HepG2 (cell line): ENCODE measurements around the gene RNF208. TPM values are rescaled to one million over a fixed set of nuclear protein-coding genes. Genes with fewer than 3 reads are reported as not detected.

Source experiments
- ATAC-seq: fragments of 200-7000 bp; cut with Tn5 transposase; 3 replicates; pipeline ENCODE4 v1.9.1; 2020; ENCODE audit warnings: mild to moderate bottlenecking, moderate library complexity
- BruUV-seq: library from RNA; stranded (reverse); fragments of 400-500 nt; replicated peaks from 2 replicates; lab custom pipeline; 2021; lab: Mats Ljungman, UMichigan
- CTCF ChIA-PET: fragments of 300-600 bp; formaldehyde crosslinking; extraction: SDS; loops from one replicate; lab custom pipeline; 2021; ENCODE audit warnings: low total read pairs, inconsistent platforms, low intra/inter-chr PET ratio; lab: Yijun Ruan, JAX
- POLR2A ChIA-PET: fragments of 350-600 bp; sonication (Branson Sonifier 250); formaldehyde crosslinking; loops from one replicate; lab custom pipeline; 2020; ENCODE audit warnings: antibody characterized with exemption, inconsistent platforms; lab: Yijun Ruan, JAX
- DNase-seq: peaks from one replicate; pipeline ENCODE4 v3.0.0-alpha.2; 2015; ENCODE audit warnings: low spot score
- FAIRE-seq: peaks from 3 replicates; lab custom pipeline; 2011; peaks lifted over from hg19 to GRCh38; lab: Jason Lieb, UNC
- H2AFZ ChIP-seq: one replicate; pipeline ENCODE4 v1.6.1; 2011; ENCODE audit warnings: low read length, inconsistent platforms
- H3K27ac ChIP-seq: fragments of 300-600 bp; 3 replicates; pipeline ENCODE4 v1.8.0; 2011; ENCODE audit warnings: mixed run types, mild to moderate bottlenecking, mixed read lengths, low read length, inconsistent platforms; ENCODE audit not compliant: insufficient read depth; ENCODE audit errors: extremely low read length
- H3K27me3 ChIP-seq, 2 experiments: fragments of 200-600 bp in 1 of 2; 2 replicates in 1 of 2; 3 replicates in 1 of 2; pipeline versions ENCODE4 v1.6.0 to v1.8.0; 2011; ENCODE audit warnings: low read length in 2 of 2, mild to moderate bottlenecking in 2 of 2, moderate library complexity in 2 of 2, inconsistent platforms in 1 of 2; ENCODE audit not compliant: insufficient read depth in 2 of 2, control insufficient read depth in 1 of 2
- H3K36me3 ChIP-seq, 2 experiments: fragments of 200-600 bp in 1 of 2; replicated peaks in 1 of 2; 2 replicates in 1 of 2; 3 replicates in 1 of 2; pipeline versions ENCODE4 v1.5.1 to v1.8.0; 2011; ENCODE audit warnings: low read length in 2 of 2, inconsistent platforms in 1 of 2; ENCODE audit not compliant: insufficient read depth in 2 of 2, control insufficient read depth in 1 of 2
- H3K4me1 ChIP-seq: 2 replicates; pipeline ENCODE4 v1.5.1; 2012; ENCODE audit warnings: low read length, inconsistent platforms; ENCODE audit not compliant: insufficient read depth
- H3K4me2 ChIP-seq: 2 replicates; pipeline ENCODE4 v1.6.0; 2011; ENCODE audit warnings: low read depth, low read length, inconsistent platforms
- H3K4me3 ChIP-seq, 3 experiments: fragments of 200-600 bp in 1 of 3; sonication (generic), shearing (Covaris generic) in 1 of 3; replicated peaks in 1 of 3; 2 replicates each; pipeline ENCODE4 v1.5.1; 2011 to 2016; ENCODE audit warnings: low read length in 3 of 3, inconsistent platforms in 2 of 3, low read depth in 2 of 3, mild to moderate bottlenecking in 2 of 3, control low read depth in 1 of 3, mixed read lengths in 1 of 3; ENCODE audit not compliant: insufficient read depth in 1 of 3
- H3K79me2 ChIP-seq: one replicate; pipeline ENCODE4 v1.6.1; 2011; ENCODE audit warnings: low read length, inconsistent platforms; ENCODE audit not compliant: insufficient read depth
- H3K9ac ChIP-seq: 2 replicates; pipeline ENCODE4 v1.6.0; 2011; ENCODE audit warnings: mild to moderate bottlenecking, low read depth, low read length, inconsistent platforms; ENCODE audit not compliant: insufficient read depth
- H3K9me3 ChIP-seq: 2 replicates; pipeline ENCODE4 v1.5.1; 2012; ENCODE audit warnings: mild to moderate bottlenecking, low read length
- H4K20me1 ChIP-seq: 2 replicates; pipeline ENCODE4 v1.6.0; 2011; ENCODE audit warnings: inconsistent platforms, mild to moderate bottlenecking, low read length, moderate library complexity; ENCODE audit not compliant: insufficient read depth
- RFX5 ChIP-seq: IDR thresholded peaks from 2 replicates; pipeline ENCODE4 v1.6.1; 2011; ENCODE audit warnings: low read depth, low read length, improper control_type of control experiment
- WGBS: methylation state at CpG from one replicate; pipeline ENCODE4 v1.1.6; 2017; ENCODE audit warnings: low lambda C conversion rate; 5-methylcytosine and 5-hydroxymethylcytosine counted together
- in situ Hi-C: cut with HindIII; loops from 2 replicates; pipeline ENCODE4 v1.10.0; 2017; ENCODE audit warnings: low pct_unique_long_range_greater_than_20kb; ENCODE audit not compliant: extremely low pct_ligation_motif_present
- intact Hi-C: fragments of 100-400 bp; cut with micrococcal nuclease; formaldehyde crosslinking; loops from one replicate; pipeline ENCODE4 v1.10.0; 2022; ENCODE audit not compliant: unreplicated experiment
- polyA plus RNA-seq, 8 experiments: library from polyadenylated mRNA; depleted of rRNA in 3 of 8; stranded (reverse) in 7 of 8; unstranded in 1 of 8; fragments of >200 nt; fragmentation: Illumina TruSeq in 4 of 8; extraction: Trizol in 4 of 8; gene quantifications; 2 replicates each; pipeline versions ENCODE4 v1.2.1 to v1.2.3, GENCODE V29; 2011 to 2016; ENCODE audit warnings: low read depth in 4 of 8, missing spikeins in 1 of 8, mixed read lengths in 1 of 8; ENCODE audit not compliant: insufficient read depth in 1 of 8
- total RNA-seq, 5 experiments: library from RNA; depleted of rRNA; stranded (reverse); fragments of >200 nt; fragmentation: Illumina TruSeq; extraction: Trizol; gene quantifications; 2 replicates each; pipeline ENCODE4 v1.2.3, GENCODE V29; 2016; ENCODE audit warnings: low read depth in 1 of 5

RNF208 gene
- total and polyA plus RNA-seq, 2 of the 13 experiments (the other 11 are each of a cell fraction or from before 2014, with no cell fraction given) = 1.6 to 2.1 TPM

DNA sequence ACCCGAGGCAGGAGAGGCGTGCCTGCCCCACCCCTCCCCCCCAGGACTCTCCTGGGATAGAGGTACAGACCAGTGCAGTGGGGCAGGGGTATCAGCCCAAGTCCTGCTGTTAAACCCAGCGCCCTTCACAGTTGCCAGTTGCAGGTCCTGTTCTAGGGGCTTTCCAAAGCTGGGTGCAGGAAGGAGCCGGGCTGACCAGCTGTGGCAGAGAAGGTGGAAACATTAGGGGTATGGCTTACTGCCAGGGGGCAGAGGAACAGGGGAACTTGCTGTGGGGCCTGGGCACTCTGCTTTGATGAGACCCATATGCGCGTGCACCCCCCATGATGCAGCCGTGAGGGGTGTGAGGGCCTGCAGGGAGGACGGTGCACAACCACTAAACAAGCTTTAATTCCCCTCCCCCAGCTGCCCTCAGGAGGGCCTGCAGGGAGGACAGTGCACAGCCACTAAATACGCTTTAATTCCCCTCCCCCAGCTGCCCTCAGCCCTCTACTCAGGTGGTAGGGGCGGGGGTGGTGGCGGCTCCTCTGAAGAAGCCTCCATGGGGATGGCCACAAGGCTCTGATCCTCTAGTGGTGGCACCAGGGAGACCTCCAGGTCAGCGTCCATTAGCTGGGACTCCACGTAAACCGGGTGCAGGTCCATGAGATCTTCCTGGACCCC is 51.4 kb downstream of the RNF208 start:
- no peaks in the 10 kb centered on the region for H3K9me3 ChIP-seq
- ATAC-seq (no peak), DNase-seq (no peak), FAIRE-seq (no peak)
- H3K79me2 ChIP-seq = no peaks in the 10 kb centered on the region
- TF ChIP-seq RFX5 = no peak
- H3K27ac ChIP-seq = no peak overlapping the region
- CTCF ChIA-PET = no interaction called here
- no TSS peak for BruUV-seq
- H4K20me1 ChIP-seq = no peaks in the 10 kb centered on the region
- peaks cover 9% of the 10 kb centered on the region for H3K4me1 ChIP-seq
- in situ Hi-C loops = no loop called here
- no peaks in the 10 kb centered on the region for H3K36me3 ChIP-seq
- POLR2A ChIA-PET = interaction anchor here (1.7 kb wide), 1 partner anchor 19 kb away, joined by 5 read pairs; no protein-coding TSS in a partner anchor
- peaks cover 9 to 59% of the 10 kb centered on the region in 2 experiments; a peak in 3 of 5 replicates for H3K27me3 ChIP-seq
- H3K4me3 ChIP-seq = peak overlapping the region in 1 of 3 experiments; percentile 65; a peak in 1 of 6 replicates
- WGBS = 30% methylated on average over 9 of the region's 14 CpGs
- intact Hi-C loops = loop anchor here (10.0 kb wide), 1 partner anchor 56 kb away; the partner anchor contains the start of gene DPP7
- H2AFZ ChIP-seq = no peak overlapping the region
- H3K4me2 ChIP-seq = no peak overlapping the region; the same call in 1 of the 2 replicates
- no peak overlapping the region for H3K9ac ChIP-seq

Other genes starting within 250 kb of the RNF208 start
Only the 30 nearest of the 32 such genes appear.
- 20.7 and 31.9 TPM in 2 replicates for gene PAXX, start 229.8 kb downstream of the RNF208 start, total RNA-seq (2016; rRNA removed; fragmentation: Illumina TruSeq; extraction: Trizol)
- gene PAXX, start 229.8 kb downstream of the RNF208 start, polyA plus RNA-seq (2011; rRNA removed) = 14.0 and 18.0 TPM in 2 replicates
- gene CLIC3, start 225.7 kb downstream of the RNF208 start, total RNA-seq (2016; rRNA removed; fragmentation: Illumina TruSeq; extraction: Trizol) = 0.34 and 0.51 TPM in 2 replicates
- 1.5 and 1.6 TPM in 2 replicates for gene CLIC3, start 225.7 kb downstream of the RNF208 start, polyA plus RNA-seq (2011; rRNA removed)
- 0.72 and 2.9 TPM in 2 replicates for gene ABCA2, start 194.0 kb downstream of the RNF208 start, total RNA-seq (2016; rRNA removed; fragmentation: Illumina TruSeq; extraction: Trizol)
- gene ABCA2, start 194.0 kb downstream of the RNF208 start, polyA plus RNA-seq (2011; rRNA removed) = 19.2 and 21.0 TPM in 2 replicates
- gene FUT7, start 190.2 kb downstream of the RNF208 start, total RNA-seq (2016; rRNA removed; fragmentation: Illumina TruSeq; extraction: Trizol) = not detected in 2 replicates
- 0.05 TPM in 1 of 2 replicates, not detected in the other for gene FUT7, start 190.2 kb downstream of the RNF208 start, polyA plus RNA-seq (2011; rRNA removed)
- gene NPDC1, start 176.1 kb downstream of the RNF208 start, total RNA-seq (2016; rRNA removed; fragmentation: Illumina TruSeq; extraction: Trizol) = 0.63 and 0.84 TPM in 2 replicates
- 5.4 and 7.0 TPM in 2 replicates for gene NPDC1, start 176.1 kb downstream of the RNF208 start, polyA plus RNA-seq (2011; rRNA removed)
- gene ENTPD2, start 168.2 kb downstream of the RNF208 start, total RNA-seq (2016; rRNA removed; fragmentation: Illumina TruSeq; extraction: Trizol) = 0.87 and 0.95 TPM in 2 replicates
- gene ENTPD2, start 168.2 kb downstream of the RNF208 start, polyA plus RNA-seq (2011; rRNA removed) = 3.2 and 4.1 TPM in 2 replicates
- 35.9 and 42.8 TPM in 2 replicates for gene SAPCD2, start 151.7 kb downstream of the RNF208 start, total RNA-seq (2016; rRNA removed; fragmentation: Illumina TruSeq; extraction: Trizol)
- gene SAPCD2, start 151.7 kb downstream of the RNF208 start, polyA plus RNA-seq (2011; rRNA removed) = 18.7 and 21.9 TPM in 2 replicates
- 6.2 and 6.4 TPM in 2 replicates for gene UAP1L1, start 144.7 kb downstream of the RNF208 start, total RNA-seq (2016; rRNA removed; fragmentation: Illumina TruSeq; extraction: Trizol)
- gene UAP1L1, start 144.7 kb downstream of the RNF208 start, polyA plus RNA-seq (2011; rRNA removed) = 5.4 and 6.0 TPM in 2 replicates
- 19.0 and 48.9 TPM in 2 replicates for gene MAN1B1, start 135.3 kb downstream of the RNF208 start, total RNA-seq (2016; rRNA removed; fragmentation: Illumina TruSeq; extraction: Trizol)
- 59.5 and 60.6 TPM in 2 replicates for gene MAN1B1, start 135.3 kb downstream of the RNF208 start, polyA plus RNA-seq (2011; rRNA removed)
- gene DPP7, start 107.5 kb downstream of the RNF208 start, total RNA-seq (2016; rRNA removed; fragmentation: Illumina TruSeq; extraction: Trizol) = 0.66 and 1.2 TPM in 2 replicates
- 4.5 and 6.5 TPM in 2 replicates for gene DPP7, start 107.5 kb downstream of the RNF208 start, polyA plus RNA-seq (2011; rRNA removed)
- not detected in 2 replicates for gene GRIN1, start 83.1 kb downstream of the RNF208 start, total RNA-seq (2016; rRNA removed; fragmentation: Illumina TruSeq; extraction: Trizol)
- 0.05 and 0.13 TPM in 2 replicates for gene GRIN1, start 83.1 kb downstream of the RNF208 start, polyA plus RNA-seq (2011; rRNA removed)
- not detected in 2 replicates for gene LRRC26, start 52.2 kb downstream of the RNF208 start, total RNA-seq (2016; rRNA removed; fragmentation: Illumina TruSeq; extraction: Trizol)
- gene LRRC26, start 52.2 kb downstream of the RNF208 start, polyA plus RNA-seq (2011; rRNA removed) = not detected in 2 replicates
- gene TMEM210, start 50.2 kb downstream of the RNF208 start, total RNA-seq (2016; rRNA removed; fragmentation: Illumina TruSeq; extraction: Trizol) = not detected in 2 replicates
- not detected in 2 replicates for gene TMEM210, start 50.2 kb downstream of the RNF208 start, polyA plus RNA-seq (2011; rRNA removed)
- gene ANAPC2, start 33.7 kb downstream of the RNF208 start, total RNA-seq (2016; rRNA removed; fragmentation: Illumina TruSeq; extraction: Trizol) = 7.4 and 12.3 TPM in 2 replicates
- 15.4 and 21.6 TPM in 2 replicates for gene ANAPC2, start 33.7 kb downstream of the RNF208 start, polyA plus RNA-seq (2011; rRNA removed)
- gene SSNA1, start 33.6 kb downstream of the RNF208 start, total RNA-seq (2016; rRNA removed; fragmentation: Illumina TruSeq; extraction: Trizol) = 41.2 and 49.4 TPM in 2 replicates
- 35.9 and 44.8 TPM in 2 replicates for gene SSNA1, start 33.6 kb downstream of the RNF208 start, polyA plus RNA-seq (2011; rRNA removed)
- 17.5 and 19.2 TPM in 2 replicates for gene TPRN, start 21.5 kb downstream of the RNF208 start, total RNA-seq (2016; rRNA removed; fragmentation: Illumina TruSeq; extraction: Trizol)
- gene TPRN, start 21.5 kb downstream of the RNF208 start, polyA plus RNA-seq (2011; rRNA removed) = 10.1 and 12.4 TPM in 2 replicates
- gene TMEM203, start 16.6 kb downstream of the RNF208 start, total RNA-seq (2016; rRNA removed; fragmentation: Illumina TruSeq; extraction: Trizol) = 36.7 and 36.9 TPM in 2 replicates
- gene TMEM203, start 16.6 kb downstream of the RNF208 start, polyA plus RNA-seq (2011; rRNA removed) = 23.0 and 23.4 TPM in 2 replicates
- gene NDOR1, start 16.5 kb downstream of the RNF208 start, total RNA-seq (2016; rRNA removed; fragmentation: Illumina TruSeq; extraction: Trizol) = 4.9 and 8.7 TPM in 2 replicates
- gene NDOR1, start 16.5 kb downstream of the RNF208 start, polyA plus RNA-seq (2011; rRNA removed) = 3.6 and 4.2 TPM in 2 replicates
- gene CYSRT1, start 2.9 kb upstream of the RNF208 start, total RNA-seq (2016; rRNA removed; fragmentation: Illumina TruSeq; extraction: Trizol) = 2.1 and 3.4 TPM in 2 replicates
- gene CYSRT1, start 2.9 kb upstream of the RNF208 start, polyA plus RNA-seq (2011; rRNA removed) = 1.5 and 1.7 TPM in 2 replicates
- 0.09 and 0.10 TPM in 2 replicates for gene RNF224, start 5.3 kb upstream of the RNF208 start, total RNA-seq (2016; rRNA removed; fragmentation: Illumina TruSeq; extraction: Trizol)
- not detected in 2 replicates for gene RNF224, start 5.3 kb upstream of the RNF208 start, polyA plus RNA-seq (2011; rRNA removed)
- gene SLC34A3, start 8.7 kb upstream of the RNF208 start, total RNA-seq (2016; rRNA removed; fragmentation: Illumina TruSeq; extraction: Trizol) = 0.38 and 1.0 TPM in 2 replicates
- gene SLC34A3, start 8.7 kb upstream of the RNF208 start, polyA plus RNA-seq (2011; rRNA removed) = 0.07 and 0.20 TPM in 2 replicates
- 412 and 481 TPM in 2 replicates for gene TUBB4B, start 19.0 kb upstream of the RNF208 start, total RNA-seq (2016; rRNA removed; fragmentation: Illumina TruSeq; extraction: Trizol)
- gene TUBB4B, start 19.0 kb upstream of the RNF208 start, polyA plus RNA-seq (2011; rRNA removed) = 182 and 243 TPM in 2 replicates
- gene STPG3, start 29.0 kb upstream of the RNF208 start, total RNA-seq (2016; rRNA removed; fragmentation: Illumina TruSeq; extraction: Trizol) = not detected in 2 replicates
- gene STPG3, start 29.0 kb upstream of the RNF208 start, polyA plus RNA-seq (2011; rRNA removed) = not detected in 2 replicates
- 38.7 and 45.8 TPM in 2 replicates for gene NELFB, start 33.1 kb upstream of the RNF208 start, total RNA-seq (2016; rRNA removed; fragmentation: Illumina TruSeq; extraction: Trizol)
- gene NELFB, start 33.1 kb upstream of the RNF208 start, polyA plus RNA-seq (2011; rRNA removed) = 26.5 and 38.0 TPM in 2 replicates
- gene TOR4A, start 55.5 kb upstream of the RNF208 start, total RNA-seq (2016; rRNA removed; fragmentation: Illumina TruSeq; extraction: Trizol) = 7.0 and 14.2 TPM in 2 replicates
- 11.1 and 16.4 TPM in 2 replicates for gene TOR4A, start 55.5 kb upstream of the RNF208 start, polyA plus RNA-seq (2011; rRNA removed)
- gene NRARP, start 80.0 kb upstream of the RNF208 start, total RNA-seq (2016; rRNA removed; fragmentation: Illumina TruSeq; extraction: Trizol) = 0.14 and 0.22 TPM in 2 replicates
- 0.46 and 0.73 TPM in 2 replicates for gene NRARP, start 80.0 kb upstream of the RNF208 start, polyA plus RNA-seq (2011; rRNA removed)
- 1.3 and 2.7 TPM in 2 replicates for gene EXD3, start 200.9 kb upstream of the RNF208 start, total RNA-seq (2016; rRNA removed; fragmentation: Illumina TruSeq; extraction: Trizol)
- gene EXD3, start 200.9 kb upstream of the RNF208 start, polyA plus RNA-seq (2011; rRNA removed) = 4.8 and 9.1 TPM in 2 replicates
- gene NOXA1, start 201.2 kb upstream of the RNF208 start, total RNA-seq (2016; rRNA removed; fragmentation: Illumina TruSeq; extraction: Trizol) = 0.63 and 1.2 TPM in 2 replicates
- 0.78 and 2.1 TPM in 2 replicates for gene NOXA1, start 201.2 kb upstream of the RNF208 start, polyA plus RNA-seq (2011; rRNA removed)
- gene ENTPD8, start 219.1 kb upstream of the RNF208 start, total RNA-seq (2016; rRNA removed; fragmentation: Illumina TruSeq; extraction: Trizol) = 0.21 and 0.44 TPM in 2 replicates
- 0.26 and 0.38 TPM in 2 replicates for gene ENTPD8, start 219.1 kb upstream of the RNF208 start, polyA plus RNA-seq (2011; rRNA removed)
- gene NSMF, start 237.1 kb upstream of the RNF208 start, total RNA-seq (2016; rRNA removed; fragmentation: Illumina TruSeq; extraction: Trizol) = 38.3 and 44.3 TPM in 2 replicates
- gene NSMF, start 237.1 kb upstream of the RNF208 start, polyA plus RNA-seq (2011; rRNA removed) = 183 and 271 TPM in 2 replicates